OCI-M1 (cell line): ENCODE data around the gene TMEM176A.
A peak's percentile ranks its signal among the peaks of the same experiment; 100 is the strongest.
"Not testable (repeated sequence)": the region's sequence is repeated elsewhere in the genome, so short reads cannot be mapped to it uniquely, and the experiment has no call there.

Experiments
- DNase-seq: peaks from one replicate; lab custom pipeline; 2025; lab: John Stamatoyannopoulos, UW

Gene TMEM176A

GRCh38 chr7:150788474-150789269 lies 11.9 kb upstream of the TMEM176A start:
- peak; percentile 27 for DNase-seq

GRCh38 chr7:150790416-150791075 lies 10.0 kb upstream of the TMEM176A start:
- DNase-seq, result no peak

- DNase-seq, result no peak
These were observed 9.3 kb upstream of the TMEM176A start for GRCh38 chr7:150791304-150791703.

GRCh38 chr7:150791746-150792452 lies 8.7 kb upstream of the TMEM176A start:
- no peak for DNase-seq

- no peak for DNase-seq
These were observed 6.9 kb upstream of the TMEM176A start for GRCh38 chr7:150793569-150794238.

GRCh38 chr7:150797661-150798060 lies 2.9 kb upstream of the TMEM176A start:
- DNase-seq, result no peak

GRCh38 chr7:150799156-150799555 lies 1.4 kb upstream of the TMEM176A start:
- DNase-seq, result no peak

- DNase-seq, result no peak
These were observed 608 bp upstream of the TMEM176A start, which contains the start of gene TMEM176B for GRCh38 chr7:150799741-150800580. Gene TMEM176B, minus strand, starts transcription at chr7:150800364. Its CDS starts 3,795 bp downstream, at chr7:150796569.

GRCh38 chr7:150801242-150801945 lies 825 bp downstream of the TMEM176A start:
- no peak for DNase-seq

- no peak for DNase-seq
These were observed 1.6 kb downstream of the TMEM176A start for GRCh38 chr7:150801946-150802771.

GRCh38 chr7:150803161-150803860 lies 2.7 kb downstream of the TMEM176A start:
- DNase-seq, result no peak

- DNase-seq, result no peak
These were observed 4.2 kb downstream of the TMEM176A start for GRCh38 chr7:150804802-150805201.

GRCh38 chr7:150805864-150806263 lies 5.3 kb downstream of the TMEM176A start:
- DNase-seq, result no peak

- no peak for DNase-seq
These were observed 5.9 kb downstream of the TMEM176A start for GRCh38 chr7:150806454-150806853.

GRCh38 chr7:150806863-150807262 lies 6.3 kb downstream of the TMEM176A start:
- DNase-seq, result no peak

GRCh38 chr7:150807616-150808438 lies 7.3 kb downstream of the TMEM176A start:
- not testable (repeated sequence) for DNase-seq

GRCh38 chr7:150814328-150815001 lies 13.9 kb downstream of the TMEM176A start:
- no peak for DNase-seq

- DNase-seq, result no peak
These were observed 18.4 kb downstream of the TMEM176A start for GRCh38 chr7:150818971-150819370.
